ENCODE measurements around the gene EHMT1.

The EHMT1 gene

GRCh38 chr9:137679695-137680305 lies 61.0 kb downstream of the EHMT1 start:
- H3K9ac ChIP-seq (ENCODE audit: low read depth in 1 of 2, low read length in 2 of 2) = no peak overlapping the region
- no peak overlapping the region for H3K27ac ChIP-seq (ENCODE audit: low read depth, low read length)
- no peaks in the 10 kb centered on the region for H3K27me3 ChIP-seq (ENCODE audit: control insufficient read depth in 1 of 2, insufficient read depth in 2 of 2, low read length in 2 of 2)
- peaks cover 27 to 29% of the 10 kb centered on the region in 2 donors for H3K4me1 ChIP-seq (ENCODE audit: control insufficient read depth in 1 of 2, insufficient read depth in 2 of 2, low read length in 2 of 2)
- H3K4me3 ChIP-seq (ENCODE audit: low read depth in 1 of 2, low read length in 2 of 2) = no peak overlapping the region
- no peaks in the 10 kb centered on the region for H3K36me3 ChIP-seq (ENCODE audit: control insufficient read depth in 1 of 2, insufficient read depth in 2 of 2, low read length in 2 of 2)
- H3K9me3 ChIP-seq (ENCODE audit: control insufficient read depth in 1 of 2, low read length in 2 of 2) = no peaks in the 10 kb centered on the region

- no peaks in the 10 kb centered on the region for H3K36me3 ChIP-seq (ENCODE audit: control insufficient read depth in 1 of 2, insufficient read depth in 2 of 2, low read length in 2 of 2)
- H3K9me3 ChIP-seq (ENCODE audit: control insufficient read depth in 1 of 2, low read length in 2 of 2) = no peaks in the 10 kb centered on the region
- no peaks in the 10 kb centered on the region for H3K27me3 ChIP-seq (ENCODE audit: control insufficient read depth in 1 of 2, insufficient read depth in 2 of 2, low read length in 2 of 2)
- H3K27ac ChIP-seq (ENCODE audit: low read depth, low read length) = no peak overlapping the region
- H3K9ac ChIP-seq (ENCODE audit: low read depth in 1 of 2, low read length in 2 of 2) = no peak overlapping the region
- H3K4me3 ChIP-seq (ENCODE audit: low read depth in 1 of 2, low read length in 2 of 2) = no peak overlapping the region
- peaks cover 27 to 29% of the 10 kb centered on the region in 2 donors for H3K4me1 ChIP-seq (ENCODE audit: control insufficient read depth in 1 of 2, insufficient read depth in 2 of 2, low read length in 2 of 2)
These were observed 61.9 kb downstream of the EHMT1 start for GRCh38 chr9:137680444-137681358.

- no peak overlapping the region for H3K27ac ChIP-seq (ENCODE audit: low read depth, low read length)
- H3K9ac ChIP-seq (ENCODE audit: low read depth in 1 of 2, low read length in 2 of 2) = no peak overlapping the region
- H3K27me3 ChIP-seq (ENCODE audit: control insufficient read depth in 1 of 2, insufficient read depth in 2 of 2, low read length in 2 of 2) = no peaks in the 10 kb centered on the region
- H3K4me1 ChIP-seq (ENCODE audit: control insufficient read depth in 1 of 2, insufficient read depth in 2 of 2, low read length in 2 of 2) = peaks cover 27 to 29% of the 10 kb centered on the region in 2 donors
- no peaks in the 10 kb centered on the region for H3K36me3 ChIP-seq (ENCODE audit: control insufficient read depth in 1 of 2, insufficient read depth in 2 of 2, low read length in 2 of 2)
- no peak overlapping the region for H3K4me3 ChIP-seq (ENCODE audit: low read depth in 1 of 2, low read length in 2 of 2)
- no peaks in the 10 kb centered on the region for H3K9me3 ChIP-seq (ENCODE audit: control insufficient read depth in 1 of 2, low read length in 2 of 2)
These were observed 63.8 kb downstream of the EHMT1 start for GRCh38 chr9:137682428-137683105.

- Histone ChIP-seq H3K27ac (ENCODE audit: low read depth, low read length) (no peak overlapping the region), H3K4me1 (ENCODE audit: control insufficient read depth in 1 of 2, insufficient read depth in 2 of 2, low read length in 2 of 2) (peaks cover 27 to 29% of the 10 kb centered on the region in 2 donors), H3K4me3 (ENCODE audit: low read depth in 1 of 2, low read length in 2 of 2) (no peak overlapping the region), H3K9ac (ENCODE audit: low read depth in 1 of 2, low read length in 2 of 2) (no peak overlapping the region), H3K27me3 (ENCODE audit: control insufficient read depth in 1 of 2, insufficient read depth in 2 of 2, low read length in 2 of 2) (no peaks in the 10 kb centered on the region), H3K36me3 (ENCODE audit: control insufficient read depth in 1 of 2, insufficient read depth in 2 of 2, low read length in 2 of 2) (no peaks in the 10 kb centered on the region), H3K9me3 (ENCODE audit: control insufficient read depth in 1 of 2, low read length in 2 of 2) (no peaks in the 10 kb centered on the region)
These were observed 64.6 kb downstream of the EHMT1 start for GRCh38 chr9:137683262-137683864.

- H3K36me3 ChIP-seq (ENCODE audit: control insufficient read depth in 1 of 2, insufficient read depth in 2 of 2, low read length in 2 of 2) = peaks cover 0 to 5% of the 10 kb centered on the region in 2 donors
- H3K9me3 ChIP-seq (ENCODE audit: control insufficient read depth in 1 of 2, low read length in 2 of 2) = no peaks in the 10 kb centered on the region
- H3K9ac ChIP-seq (ENCODE audit: low read depth in 1 of 2, low read length in 2 of 2) = no peak overlapping the region
- H3K27ac ChIP-seq (ENCODE audit: low read depth, low read length) = no peak overlapping the region
- H3K27me3 ChIP-seq (ENCODE audit: control insufficient read depth in 1 of 2, insufficient read depth in 2 of 2, low read length in 2 of 2) = no peaks in the 10 kb centered on the region
- no peak overlapping the region for H3K4me3 ChIP-seq (ENCODE audit: low read depth in 1 of 2, low read length in 2 of 2)
- peaks cover 14 to 15% of the 10 kb centered on the region in 2 donors for H3K4me1 ChIP-seq (ENCODE audit: control insufficient read depth in 1 of 2, insufficient read depth in 2 of 2, low read length in 2 of 2)
These were observed 66.4 kb downstream of the EHMT1 start for GRCh38 chr9:137685035-137685740.

GRCh38 chr9:137685741-137686420 lies 67.1 kb downstream of the EHMT1 start:
- H3K27me3 ChIP-seq (ENCODE audit: control insufficient read depth in 1 of 2, insufficient read depth in 2 of 2, low read length in 2 of 2) = no peaks in the 10 kb centered on the region
- H3K4me3 ChIP-seq (ENCODE audit: low read depth in 1 of 2, low read length in 2 of 2) = no peak overlapping the region
- H3K4me1 ChIP-seq (ENCODE audit: control insufficient read depth in 1 of 2, insufficient read depth in 2 of 2, low read length in 2 of 2) = peaks cover 7 to 8% of the 10 kb centered on the region in 2 donors

GRCh38 chr9:137688261-137688660 lies 69.5 kb downstream of the EHMT1 start:
- H3K9ac ChIP-seq (ENCODE audit: low read depth in 1 of 2, low read length in 2 of 2) = no peak overlapping the region
- peaks cover 0 to 5% of the 10 kb centered on the region in 2 donors for H3K36me3 ChIP-seq (ENCODE audit: control insufficient read depth in 1 of 2, insufficient read depth in 2 of 2, low read length in 2 of 2)
- no peaks in the 10 kb centered on the region for H3K4me1 ChIP-seq (ENCODE audit: control insufficient read depth in 1 of 2, insufficient read depth in 2 of 2, low read length in 2 of 2)
- H3K9me3 ChIP-seq (ENCODE audit: control insufficient read depth in 1 of 2, low read length in 2 of 2) = no peaks in the 10 kb centered on the region
- no peak overlapping the region for H3K4me3 ChIP-seq (ENCODE audit: low read depth in 1 of 2, low read length in 2 of 2)
- no peaks in the 10 kb centered on the region for H3K27me3 ChIP-seq (ENCODE audit: control insufficient read depth in 1 of 2, insufficient read depth in 2 of 2, low read length in 2 of 2)
- no peak overlapping the region for H3K27ac ChIP-seq (ENCODE audit: low read depth, low read length)

More at GRCh38 chr9:137685741-137686420, 67.1 kb downstream of the EHMT1 start:
- no peaks in the 10 kb centered on the region for H3K9me3 ChIP-seq (ENCODE audit: control insufficient read depth in 1 of 2, low read length in 2 of 2)
- H3K27ac ChIP-seq (ENCODE audit: low read depth, low read length) = no peak overlapping the region
- H3K36me3 ChIP-seq (ENCODE audit: control insufficient read depth in 1 of 2, insufficient read depth in 2 of 2, low read length in 2 of 2) = peaks cover 0 to 5% of the 10 kb centered on the region in 2 donors
- no peak overlapping the region for H3K9ac ChIP-seq (ENCODE audit: low read depth in 1 of 2, low read length in 2 of 2)

GRCh38 chr9:137688725-137689124 lies 69.9 kb downstream of the EHMT1 start:
- H3K27me3 ChIP-seq (ENCODE audit: control insufficient read depth in 1 of 2, insufficient read depth in 2 of 2, low read length in 2 of 2) = no peaks in the 10 kb centered on the region
- peaks cover 0 to 5% of the 10 kb centered on the region in 2 donors for H3K36me3 ChIP-seq (ENCODE audit: control insufficient read depth in 1 of 2, insufficient read depth in 2 of 2, low read length in 2 of 2)
- no peak overlapping the region for H3K4me3 ChIP-seq (ENCODE audit: low read depth in 1 of 2, low read length in 2 of 2)
- H3K9me3 ChIP-seq (ENCODE audit: control insufficient read depth in 1 of 2, low read length in 2 of 2) = no peaks in the 10 kb centered on the region
- H3K9ac ChIP-seq (ENCODE audit: low read depth in 1 of 2, low read length in 2 of 2) = no peak overlapping the region
- no peak overlapping the region for H3K27ac ChIP-seq (ENCODE audit: low read depth, low read length)
- H3K4me1 ChIP-seq (ENCODE audit: control insufficient read depth in 1 of 2, insufficient read depth in 2 of 2, low read length in 2 of 2) = no peaks in the 10 kb centered on the region

Measured in duodenal mucosa (tissue), 2 donors.